Esophagus mucosa (tissue), 1 donor: ENCODE measurements around the gene RAC3. TPM values are rescaled to one million over a fixed set of nuclear protein-coding genes. Genes with fewer than 3 reads are reported as not detected.

Experiments used
- ATAC-seq: fragments of 200-7000 bp; cut with Tn5 transposase; one replicate; pipeline ENCODE4 v1.9.1; 2020
- total RNA-seq: library from RNA; stranded (reverse); gene quantifications from one replicate; pipeline ENCODE4 v1.2.4, GENCODE V29; 2023
- donor health status: DM: yes; HTN: yes; CAD: no.

The RAC3 gene
- total RNA-seq, 1 donor from 2014 or later: 6.2 TPM

DNA sequence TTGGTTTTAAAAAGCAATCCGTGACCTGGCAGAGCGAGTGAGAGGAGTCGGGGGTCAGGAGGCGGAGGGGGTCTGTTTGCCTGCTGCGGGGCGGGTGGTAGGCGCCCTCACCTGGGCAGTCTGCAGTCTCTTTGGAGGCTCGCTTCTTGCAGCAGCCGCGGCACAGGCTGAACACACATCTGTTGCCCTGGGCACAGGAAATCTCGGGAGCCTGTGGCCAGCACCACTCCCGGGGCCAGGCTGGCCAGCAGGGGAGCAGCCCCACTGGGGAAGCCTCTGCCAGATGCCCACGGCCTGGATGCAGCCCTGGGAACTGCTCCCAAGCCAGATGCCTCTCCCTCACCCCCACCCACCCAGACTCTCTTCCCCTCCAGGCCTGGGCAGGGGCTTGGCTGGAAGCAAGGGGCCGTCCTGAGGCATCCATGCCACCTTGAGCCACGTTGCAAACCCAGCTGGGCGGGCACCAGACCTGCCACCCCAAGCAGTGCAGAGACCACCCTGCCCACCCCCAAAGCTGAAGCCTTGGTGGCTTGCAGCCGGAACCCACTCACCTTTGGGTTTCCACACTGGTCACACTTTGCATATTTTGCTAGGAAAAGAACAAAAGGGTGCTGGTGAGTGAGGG, 26.9 kb downstream of the RAC3 start:
- no peak for ATAC-seq

DNA sequence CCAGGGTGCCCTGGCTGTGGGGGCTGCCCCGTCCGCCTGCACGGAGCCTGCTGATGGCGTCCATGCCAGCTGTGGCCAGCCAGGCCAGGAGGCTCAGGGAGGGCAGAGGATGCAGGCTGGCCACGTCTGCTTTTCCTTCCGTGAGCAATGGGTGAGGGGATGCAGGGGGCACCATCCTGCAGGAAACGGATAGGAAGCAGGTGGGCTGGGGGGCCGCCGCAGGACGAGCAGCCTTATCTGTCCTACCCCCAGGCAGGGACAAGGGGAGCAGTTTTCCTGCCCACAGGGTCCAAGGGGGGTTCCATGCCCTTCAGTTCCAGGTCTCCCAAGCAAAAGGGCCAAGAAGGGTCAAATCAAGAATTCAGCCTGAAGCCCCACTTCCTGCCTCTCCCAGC, 27.4 kb downstream of the RAC3 start:
- ATAC-seq: no peak

DNA sequence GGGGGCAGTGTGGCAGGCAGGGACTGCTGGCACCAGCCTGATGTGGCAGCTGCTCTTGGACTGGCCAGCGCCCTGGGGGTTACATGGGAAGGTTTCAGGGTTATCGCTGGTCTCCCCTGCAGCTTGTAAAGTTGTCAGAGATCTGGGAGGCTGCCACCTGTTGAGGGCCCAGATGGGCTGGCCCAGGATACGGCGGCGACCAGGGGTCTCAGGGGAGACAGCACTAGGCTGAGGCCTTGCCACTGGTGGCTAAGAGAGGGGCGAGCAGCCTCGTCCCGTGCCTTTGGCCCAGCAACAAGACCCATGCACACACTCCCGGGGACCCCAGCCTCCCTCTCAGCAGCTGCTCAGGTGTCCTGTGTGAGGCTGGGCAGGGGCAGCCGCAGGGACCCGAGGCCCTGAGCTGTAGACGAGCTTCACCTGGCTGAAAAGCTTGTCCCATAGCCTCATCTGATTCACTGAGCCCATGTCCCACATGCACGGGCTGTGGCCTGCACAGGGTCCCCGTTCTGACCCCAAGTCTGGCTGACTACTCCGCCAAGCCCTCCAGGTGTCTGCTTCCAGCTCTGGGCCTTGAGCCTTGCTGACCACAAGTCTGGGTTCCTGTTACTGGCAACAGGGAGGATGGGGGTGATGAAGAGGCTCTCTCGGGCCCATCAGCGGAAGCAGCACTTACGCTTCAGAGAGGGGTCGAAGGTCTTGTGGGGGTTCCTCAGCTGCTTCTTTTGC, 28.0 kb downstream of the RAC3 start:
- no peak for ATAC-seq

DNA sequence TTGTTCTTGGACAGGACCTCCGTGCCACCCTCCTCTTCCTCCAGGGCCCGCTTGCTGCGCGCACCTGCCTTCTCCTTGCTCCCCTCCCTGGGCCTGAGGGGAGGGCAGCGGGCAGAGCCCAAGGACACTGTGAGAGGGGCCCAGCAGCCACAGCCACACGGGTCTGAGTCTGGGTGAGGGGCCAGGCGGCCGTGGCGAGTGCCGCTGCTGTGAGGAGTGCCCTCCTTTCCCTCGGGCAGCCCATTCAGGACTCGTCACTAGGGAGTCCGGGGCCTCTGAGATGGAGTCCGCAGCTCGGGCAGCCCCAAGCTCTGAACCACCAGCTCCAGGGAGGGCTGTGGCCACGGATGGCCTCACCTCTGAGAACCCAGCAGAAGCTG, 28.5 kb downstream of the RAC3 start:
- ATAC-seq: no peak

DNA sequence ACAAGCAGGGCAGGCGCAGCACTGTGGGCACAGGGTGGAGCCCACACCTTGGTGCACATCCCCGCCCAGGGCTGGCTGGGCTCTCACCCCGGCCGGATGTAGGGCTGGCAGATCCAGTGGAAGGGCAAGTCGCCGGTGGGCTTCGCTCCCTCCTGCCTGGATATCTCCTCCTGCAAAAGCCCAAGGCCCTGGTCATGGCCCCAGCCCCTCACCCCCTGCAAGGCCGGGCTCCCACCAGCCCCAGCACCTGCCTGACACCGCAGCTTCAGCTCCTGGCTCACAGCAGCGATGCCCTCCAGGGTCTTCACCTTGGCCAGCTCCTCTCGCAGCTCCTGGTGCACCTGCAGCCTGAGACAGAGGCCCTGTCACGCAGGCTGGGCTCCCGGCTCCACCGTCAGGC, 29.1 kb downstream of the RAC3 start:
- ATAC-seq: no peak

DNA sequence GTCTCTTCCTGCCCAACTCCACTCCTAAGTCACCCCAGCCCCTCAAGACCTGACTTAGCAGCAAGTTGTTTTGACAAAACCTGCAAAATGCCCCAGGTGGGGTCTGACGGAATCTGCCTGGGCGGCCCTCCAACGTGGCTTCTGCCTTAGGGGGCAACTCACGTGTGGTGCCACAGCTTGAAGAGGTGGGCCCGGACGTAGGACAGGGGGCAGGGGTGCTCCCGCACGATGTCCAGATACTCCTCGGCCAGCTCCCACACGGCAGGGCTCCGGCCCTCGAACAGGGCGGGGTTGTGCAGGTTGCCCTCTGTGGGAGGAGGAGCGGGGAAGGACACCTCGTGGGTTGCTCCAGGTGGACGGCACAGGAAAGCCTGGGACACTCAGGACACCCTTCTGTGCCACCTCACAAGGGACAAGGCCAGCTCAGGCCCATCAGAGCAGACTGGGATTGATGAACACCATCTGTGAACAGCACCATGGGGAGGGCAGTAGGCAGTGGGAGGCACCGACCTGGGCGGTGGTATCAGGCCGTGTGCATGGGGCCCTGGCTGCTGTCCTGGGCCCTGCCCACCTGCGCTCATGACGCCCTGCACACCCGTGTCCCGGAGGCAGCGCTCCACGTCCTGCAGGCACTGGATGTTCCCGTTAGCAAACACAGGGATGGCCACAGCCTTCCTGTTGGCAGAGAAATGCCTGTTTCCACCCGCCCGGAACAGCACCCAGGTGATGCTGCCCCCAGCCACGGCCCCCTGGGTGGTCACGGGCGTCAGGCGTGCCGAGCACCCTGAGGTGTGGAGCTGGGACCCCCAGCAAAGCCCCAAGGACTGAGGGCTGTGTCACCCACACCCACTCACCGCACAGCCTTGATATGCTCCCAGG, 29.8 kb downstream of the RAC3 start:
- ATAC-seq: no peak

DNA sequence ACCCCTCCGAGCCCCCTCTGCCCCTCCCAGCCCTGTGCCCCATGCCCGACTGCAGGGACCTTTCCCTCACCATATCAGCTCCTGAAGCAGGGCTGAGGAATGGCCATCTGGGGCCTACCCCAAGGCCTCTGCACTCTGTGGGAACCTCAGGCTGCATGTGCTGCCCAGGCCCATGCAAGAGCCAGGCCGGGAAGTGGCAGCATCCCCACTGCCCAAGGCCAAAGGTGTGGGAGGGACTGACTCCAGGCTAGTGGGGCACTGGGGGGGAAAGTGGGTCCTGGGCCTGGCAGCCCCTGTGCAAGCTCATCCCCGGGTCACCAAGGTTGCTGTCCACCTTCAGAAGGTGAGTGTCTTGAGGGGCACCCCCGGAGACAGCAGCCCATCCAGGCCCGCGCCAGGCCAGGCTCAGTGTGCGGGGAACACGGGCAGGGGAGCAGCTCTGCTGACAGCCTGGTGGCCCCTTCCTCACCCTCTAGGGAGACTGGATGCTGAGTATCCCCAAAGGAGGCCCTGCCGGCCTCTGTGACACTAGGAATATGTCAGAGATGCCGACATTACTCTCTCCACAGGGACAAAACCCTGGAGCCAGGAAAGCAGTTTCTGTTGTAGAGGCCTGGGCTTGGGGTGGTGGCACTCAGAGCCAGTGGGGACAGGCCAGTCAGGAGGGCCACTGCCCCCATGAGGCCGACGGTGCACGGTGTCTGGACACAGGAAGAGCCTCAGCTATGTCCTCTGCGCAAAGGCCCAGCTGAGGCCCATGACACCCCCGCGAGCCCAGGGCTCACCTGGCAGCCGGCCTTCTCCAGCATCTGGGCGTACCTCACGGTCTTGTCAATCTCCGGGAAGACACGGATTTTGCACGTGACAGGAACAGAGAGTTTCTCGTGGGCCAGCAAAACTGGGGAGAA, 30.9 kb downstream of the RAC3 start:
- ATAC-seq: no peak

DNA sequence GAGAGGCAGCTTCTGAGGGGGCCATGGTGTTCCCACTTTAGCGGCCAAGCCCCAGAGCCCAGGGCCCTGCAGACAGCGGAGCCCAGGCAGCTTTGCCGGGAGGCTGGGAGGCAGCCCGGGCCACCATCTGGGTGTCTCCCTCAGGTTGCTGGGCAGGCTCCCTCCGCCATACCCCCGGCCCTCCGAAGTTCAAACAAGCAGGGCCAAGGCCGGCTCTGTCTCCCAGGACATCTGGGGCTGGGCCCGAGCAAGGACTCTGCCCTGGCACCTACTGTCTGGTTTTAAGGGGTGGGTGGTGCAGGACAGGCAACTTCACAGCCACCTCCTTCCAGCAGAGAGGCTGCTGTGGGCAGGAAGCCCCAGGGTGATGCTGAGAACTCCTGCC, 31.5 kb downstream of the RAC3 start:
- no peak for ATAC-seq

DNA sequence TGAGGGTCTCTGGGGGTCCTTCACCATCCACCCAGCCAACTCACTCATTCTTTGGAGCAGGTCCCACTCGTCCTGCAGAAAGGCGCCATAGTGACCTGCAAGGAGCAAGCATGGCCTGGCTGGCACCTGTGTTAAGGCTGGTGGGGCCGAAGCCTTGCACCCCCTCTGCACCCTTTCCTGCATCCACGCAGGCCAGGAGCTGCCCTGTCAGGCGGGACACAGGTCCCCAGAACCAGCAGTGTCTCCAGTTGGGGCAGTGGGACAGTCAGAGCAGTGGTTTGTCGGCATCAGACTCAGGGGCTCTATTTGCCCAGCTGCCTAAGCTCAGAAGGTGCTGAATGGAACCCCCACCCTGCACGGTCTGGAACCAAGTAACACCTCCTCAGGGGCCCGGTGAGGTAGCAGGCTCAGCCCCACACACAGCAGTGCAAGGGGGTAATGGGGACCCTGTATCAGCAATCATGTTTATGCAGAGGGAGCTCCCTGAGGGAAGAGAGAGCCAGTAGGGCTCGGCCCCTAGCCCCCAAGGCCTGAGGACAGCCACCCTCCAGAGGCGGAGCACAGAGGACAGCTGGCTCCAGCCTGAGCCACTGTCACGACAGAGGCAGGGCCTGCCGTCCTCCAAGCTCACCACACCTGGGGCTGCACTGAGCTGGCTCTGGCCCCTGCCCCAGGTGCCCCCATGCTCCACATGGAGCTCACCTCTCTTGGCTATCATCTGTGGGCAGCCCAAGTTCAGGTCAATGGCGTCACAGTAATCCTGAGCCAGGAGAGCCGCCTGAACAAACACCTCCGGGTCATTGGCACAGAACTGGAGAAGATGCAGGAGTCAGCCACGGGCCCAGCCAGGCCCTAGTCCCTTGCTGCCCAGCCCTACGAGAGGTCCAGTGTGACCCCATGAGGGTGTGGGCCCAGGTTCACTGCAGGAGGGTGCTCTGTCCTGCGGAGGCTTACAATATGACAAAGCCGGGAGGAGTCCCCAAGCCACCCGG, 32.2 kb downstream of the RAC3 start:
- peak; percentile 2 for ATAC-seq

DNA sequence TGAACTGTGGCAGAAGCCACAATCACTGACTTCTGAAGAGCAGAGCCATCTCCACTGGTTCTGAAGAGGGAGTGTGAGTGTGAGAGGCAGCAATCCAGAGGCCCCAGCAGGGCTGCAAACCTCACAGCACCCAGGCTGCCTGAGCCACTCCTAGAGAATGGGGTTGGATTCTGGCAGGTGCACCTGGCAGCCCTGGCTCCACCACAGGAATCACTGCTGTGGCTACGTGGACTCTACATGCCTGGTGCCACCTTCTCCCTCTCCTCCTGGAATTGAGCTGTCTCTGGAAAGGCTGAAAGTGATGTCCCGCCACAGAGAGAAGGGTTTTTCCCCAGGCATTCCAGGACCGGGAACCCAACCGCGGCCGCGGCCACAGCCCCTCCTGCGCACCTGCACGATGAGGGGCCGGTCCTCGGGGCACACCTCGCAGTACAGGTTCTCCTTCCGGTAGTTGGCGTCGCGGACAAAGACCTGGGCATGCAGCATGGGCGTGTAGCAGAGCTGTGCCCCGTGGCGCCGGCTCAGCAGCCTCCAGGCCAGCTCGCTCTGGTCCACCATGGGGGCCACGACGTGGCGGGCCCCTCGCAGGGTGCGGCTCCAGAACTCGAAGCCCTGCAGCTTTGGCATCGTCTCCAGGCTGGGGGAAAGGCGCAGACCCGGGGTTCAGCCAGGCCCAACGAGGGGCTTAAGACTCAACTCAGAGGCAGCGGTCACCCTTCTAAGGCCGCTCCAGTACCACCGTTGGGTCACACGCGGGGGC, 33.1 kb downstream of the RAC3 start:
- ATAC-seq: peak; percentile 69

DNA sequence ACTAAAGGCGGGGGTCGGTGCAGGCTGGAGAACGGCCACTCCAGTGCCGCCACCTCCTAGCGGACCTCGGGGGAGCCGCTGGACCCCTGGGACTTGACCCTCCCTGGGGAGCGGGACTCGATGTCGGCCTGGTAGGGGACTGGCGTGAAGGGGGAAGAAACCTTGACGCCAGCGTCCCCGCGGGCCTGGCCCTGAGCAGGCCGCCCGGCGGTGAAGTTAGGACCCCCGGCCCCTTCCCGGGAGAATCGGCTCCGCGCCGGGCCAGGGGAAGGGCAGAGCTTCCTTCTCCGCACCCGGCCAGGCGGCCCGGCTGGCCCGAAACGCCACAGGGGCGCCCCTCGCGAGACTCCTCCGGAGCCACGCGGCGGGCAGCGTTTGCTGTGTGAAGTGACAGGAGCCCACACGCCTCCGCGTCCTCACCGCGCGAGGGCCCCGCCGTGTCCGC, 33.7 kb downstream of the RAC3 start:
- peak; percentile 12 for ATAC-seq

DNA sequence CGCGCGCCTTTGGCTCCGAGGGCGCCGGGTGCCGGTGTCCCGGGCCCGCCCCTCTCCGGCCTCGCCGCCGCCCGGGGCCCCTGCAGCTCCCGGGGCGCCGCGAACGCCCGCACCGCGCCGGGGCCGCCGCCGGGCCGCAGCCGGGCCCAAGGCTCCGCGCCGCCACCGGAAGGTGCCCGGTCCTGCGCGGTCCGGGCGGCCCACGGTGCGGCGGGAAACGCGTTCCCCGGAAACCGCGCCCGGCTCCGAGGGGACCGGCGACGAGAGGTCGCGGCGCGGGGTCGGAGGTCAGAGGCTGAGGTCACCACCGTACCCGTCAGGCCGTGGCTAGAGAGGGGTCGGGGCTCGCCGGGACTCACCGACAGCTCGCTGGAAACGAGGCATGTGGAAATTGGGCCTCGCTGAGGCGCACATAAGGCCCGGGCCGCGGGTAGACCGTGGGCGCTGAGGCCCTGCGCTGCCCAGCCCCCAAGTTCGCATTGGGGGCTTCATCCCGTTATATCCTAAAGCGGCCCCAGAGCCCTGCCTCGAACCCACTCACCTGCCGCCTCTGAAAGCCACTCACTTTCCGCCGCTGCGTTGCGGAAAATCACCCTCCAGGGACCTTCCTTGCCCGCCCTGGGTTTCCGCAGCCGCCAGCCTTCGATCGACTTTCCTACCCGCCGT, 34.3 kb downstream of the RAC3 start, which contains the start of gene DUS1L:
Gene DUS1L, minus strand, starts transcription at position 167 of the 666 bp plus-strand sequence. CDS start 745 bp downstream, outside the sequence.
- ATAC-seq: peak; percentile 64

DNA sequence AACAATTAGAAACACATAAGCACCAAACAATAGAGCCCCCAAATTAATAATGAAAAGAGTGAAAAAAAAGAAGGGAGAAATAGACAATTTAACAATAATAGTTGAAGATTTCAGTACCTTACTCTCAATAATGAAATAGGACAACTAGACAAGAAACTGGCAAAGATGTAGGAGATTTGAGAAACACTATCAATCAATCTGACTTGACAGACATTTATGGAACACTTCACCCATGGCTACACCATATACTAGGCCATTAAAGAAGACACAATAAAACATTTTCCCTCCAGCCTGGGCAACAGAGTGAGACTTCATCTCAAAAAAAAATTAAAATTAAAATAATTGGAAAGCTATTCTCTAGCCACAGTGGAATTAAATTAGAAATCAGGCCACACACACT, 39.1 kb downstream of the RAC3 start:
- ATAC-seq: no peak

DNA sequence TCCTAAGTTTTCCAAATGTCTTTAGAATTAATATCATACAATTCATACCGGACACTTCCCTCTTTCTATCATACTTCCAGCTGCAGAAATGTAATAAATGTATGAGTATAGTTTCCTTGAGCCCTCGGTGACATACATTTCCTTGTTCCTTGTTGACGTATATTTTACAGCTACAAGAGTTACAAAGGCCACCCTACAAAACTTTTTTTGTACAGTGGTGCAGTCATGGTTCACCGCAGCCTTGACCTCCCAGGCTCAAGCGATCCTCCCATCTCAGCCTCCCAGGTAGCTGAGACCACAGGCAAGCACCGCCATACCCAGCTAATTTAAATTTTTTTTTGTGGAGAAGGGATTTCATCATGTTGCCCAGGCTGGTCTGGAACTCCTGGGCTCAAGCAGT, 41.3 kb downstream of the RAC3 start:
- ATAC-seq: peak; percentile 18

DNA sequence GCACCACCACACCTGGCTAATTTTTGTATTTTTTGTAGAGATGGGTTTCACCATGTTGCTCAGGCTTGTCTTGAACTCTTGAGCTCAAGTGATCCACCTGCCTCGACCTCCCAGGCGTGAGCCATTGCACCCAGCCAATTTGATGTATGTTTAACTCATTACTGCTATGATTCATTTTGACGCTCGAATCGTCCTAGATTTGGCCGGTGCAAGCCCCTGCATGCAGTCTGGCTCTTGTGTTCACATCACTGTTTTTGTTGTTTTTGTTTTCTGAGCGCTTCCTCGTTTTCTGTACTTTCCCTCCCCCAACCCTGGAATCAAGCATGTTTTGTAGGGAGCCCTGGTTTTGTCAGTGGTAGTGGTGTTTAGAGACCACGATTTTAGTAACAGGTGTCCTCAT, 42.0 kb downstream of the RAC3 start:
- ATAC-seq: peak; percentile 34

DNA sequence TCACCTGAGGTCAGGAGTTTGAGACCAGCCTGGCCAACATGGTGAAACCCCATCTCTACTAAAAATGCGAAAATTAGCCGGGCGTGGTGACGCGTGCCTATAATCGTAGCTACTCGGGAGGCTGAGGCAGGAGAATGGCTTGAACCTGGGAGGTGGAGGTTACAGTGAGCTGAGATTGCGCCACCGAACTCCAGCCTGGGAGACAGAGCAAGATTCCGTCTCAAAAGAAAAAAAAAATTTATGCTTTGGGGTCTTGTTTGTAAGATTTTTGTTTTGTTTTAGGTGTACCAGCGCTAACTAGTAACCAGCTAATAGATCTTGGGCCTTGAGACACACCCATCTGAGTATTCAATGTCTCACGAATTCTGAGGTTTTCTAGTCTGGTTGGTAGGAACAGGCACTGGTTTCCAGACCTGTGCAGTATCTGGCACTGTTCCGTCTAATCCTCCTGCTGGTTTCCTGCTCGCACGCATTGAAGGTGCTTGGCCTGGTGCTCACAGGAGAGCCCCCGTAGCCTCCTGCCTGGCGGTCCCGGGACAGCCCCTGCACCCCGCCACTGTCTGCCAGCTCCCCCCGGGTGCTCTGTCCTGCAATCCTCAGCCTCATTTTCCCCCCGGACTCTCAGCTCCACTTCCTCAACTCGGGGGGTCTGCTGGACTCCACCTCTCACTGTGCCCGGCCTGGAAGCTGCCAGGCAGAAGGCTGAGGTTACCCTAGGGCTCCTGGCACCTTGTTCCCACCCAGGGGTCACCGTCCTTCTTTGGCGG, 44.7 kb downstream of the RAC3 start:
- ATAC-seq: peak; percentile 26

DNA sequence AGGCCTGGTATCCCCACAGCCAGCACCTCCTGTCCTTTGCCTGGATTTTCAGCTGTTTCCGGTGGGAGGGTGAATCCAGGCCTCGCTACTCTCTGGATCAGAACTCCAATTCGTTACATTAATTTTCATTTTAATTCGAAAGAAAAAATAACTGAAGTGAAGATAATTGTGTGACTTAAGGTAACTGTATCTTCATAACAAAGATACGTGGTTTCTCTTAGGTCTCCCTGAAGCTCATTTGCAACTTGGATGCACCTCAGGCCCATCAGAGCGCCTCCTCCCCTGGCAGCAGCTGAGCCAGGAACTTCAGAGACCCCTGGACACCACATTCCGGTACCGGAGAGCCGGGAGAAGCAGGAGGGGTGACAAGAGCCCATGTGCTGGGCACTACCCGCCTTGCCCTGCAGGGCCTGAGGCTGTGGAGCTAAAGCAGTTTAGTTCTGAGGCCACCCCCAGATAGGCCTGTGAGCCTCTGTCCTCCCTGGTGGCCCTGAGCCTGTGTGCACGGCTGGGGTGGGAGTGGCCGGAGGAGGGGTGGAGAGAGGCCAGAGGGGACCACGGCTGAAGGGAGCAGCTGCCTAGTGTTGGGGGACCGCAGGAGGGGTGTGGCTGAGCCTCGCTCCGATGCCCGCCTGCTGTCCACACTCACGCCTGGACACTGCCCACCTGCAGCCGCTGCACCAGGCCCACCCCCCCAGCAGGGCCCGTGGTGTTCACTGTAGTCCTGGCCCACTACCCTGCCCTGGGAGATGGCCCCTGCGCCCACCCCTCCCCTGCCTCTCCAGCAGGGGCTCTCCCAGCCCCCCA, 45.5 kb downstream of the RAC3 start:
- ATAC-seq: peak; percentile 10
